GM12878 (cell line): ENCODE measurements around the gene RAB12. TPM values are rescaled to one million over a fixed set of nuclear protein-coding genes. Genes with fewer than 3 reads are reported as not detected.

Source experiments
- EP300 ChIP-seq, 2 experiments: fragments of 150-350 bp in 1 of 2; IDR thresholded peaks; 2 replicates each; pipeline ENCODE4 v1.6.1; 2011 to 2012; ENCODE audit warnings: low read depth in 2 of 2, low read length in 2 of 2, borderline replicate concordance in 1 of 2, improper control_type of control experiment in 1 of 2, inconsistent platforms in 1 of 2; ENCODE audit not compliant: control insufficient read depth in 1 of 2
- PAX5 ChIP-seq: IDR thresholded peaks from 2 replicates; pipeline ENCODE4 v1.6.1; 2011; ENCODE audit warnings: low read depth, low read length, borderline replicate concordance
- SIX5 ChIP-seq: IDR thresholded peaks from 2 replicates; pipeline ENCODE4 v1.6.1; 2011; ENCODE audit warnings: mild to moderate bottlenecking, low read depth, low read length, moderate library complexity; ENCODE audit not compliant: severe bottlenecking
- YBX1 ChIP-seq: fragments of 450-650 bp; IDR thresholded peaks from 2 replicates; pipeline ENCODE4 v1.6.1; 2016; ENCODE audit warnings: antibody characterized with exemption
- polyA plus RNA-seq, 11 experiments: library from polyadenylated mRNA; depleted of rRNA in 4 of 11; unstranded in 6 of 11; stranded (reverse) in 5 of 11; fragments of >200 nt; fragmentation: Nextera tagmentation in 4 of 11; fragmentation: Illumina TruSeq in 1 of 11; extraction: Ambion mirVana in 4 of 11; extraction: Trizol in 1 of 11; gene quantifications; 1 replicate in 1 of 11; 2 replicates in 10 of 11; pipeline versions ENCODE4 v1.2.1 to v1.2.3, GENCODE V29; 2011 to 2016; ENCODE audit warnings: inconsistent platforms in 2 of 11, missing spikeins in 2 of 11, low read depth in 1 of 11
- total RNA-seq, 4 experiments: library from RNA; depleted of rRNA in 3 of 4; stranded (reverse); fragments of >200 nt in 3 of 4; fragmentation: Illumina TruSeq in 1 of 4; extraction: Trizol in 1 of 4; gene quantifications; 2 replicates each; pipeline versions ENCODE4 v1.2.1 to v1.2.3, GENCODE V29; 2013 to 2021
- TF ChIP-seq, protein P1 (sequence below): IDR thresholded peaks from 2 replicates; pipeline ENCODE4 v1.6.1; 2012; ENCODE audit warnings: mild to moderate bottlenecking, low read depth, low read length
- TF ChIP-seq, protein P2 (sequence below): IDR thresholded peaks from 2 replicates; pipeline ENCODE4 v1.6.1; 2012; ENCODE audit warnings: low read depth, low read length, improper control_type of control experiment
- TF ChIP-seq, protein P3 (sequence below): IDR thresholded peaks from 2 replicates; pipeline ENCODE4 v1.6.1; 2011; ENCODE audit warnings: low read depth, low read length, improper control_type of control experiment, borderline replicate concordance

RAB12 gene
- total and polyA plus RNA-seq, 10 of the 15 experiments (the other 5 are each of a cell fraction or from before 2014, with no cell fraction given): 0.71 to 29.8 (median 14.0) TPM

DNA sequence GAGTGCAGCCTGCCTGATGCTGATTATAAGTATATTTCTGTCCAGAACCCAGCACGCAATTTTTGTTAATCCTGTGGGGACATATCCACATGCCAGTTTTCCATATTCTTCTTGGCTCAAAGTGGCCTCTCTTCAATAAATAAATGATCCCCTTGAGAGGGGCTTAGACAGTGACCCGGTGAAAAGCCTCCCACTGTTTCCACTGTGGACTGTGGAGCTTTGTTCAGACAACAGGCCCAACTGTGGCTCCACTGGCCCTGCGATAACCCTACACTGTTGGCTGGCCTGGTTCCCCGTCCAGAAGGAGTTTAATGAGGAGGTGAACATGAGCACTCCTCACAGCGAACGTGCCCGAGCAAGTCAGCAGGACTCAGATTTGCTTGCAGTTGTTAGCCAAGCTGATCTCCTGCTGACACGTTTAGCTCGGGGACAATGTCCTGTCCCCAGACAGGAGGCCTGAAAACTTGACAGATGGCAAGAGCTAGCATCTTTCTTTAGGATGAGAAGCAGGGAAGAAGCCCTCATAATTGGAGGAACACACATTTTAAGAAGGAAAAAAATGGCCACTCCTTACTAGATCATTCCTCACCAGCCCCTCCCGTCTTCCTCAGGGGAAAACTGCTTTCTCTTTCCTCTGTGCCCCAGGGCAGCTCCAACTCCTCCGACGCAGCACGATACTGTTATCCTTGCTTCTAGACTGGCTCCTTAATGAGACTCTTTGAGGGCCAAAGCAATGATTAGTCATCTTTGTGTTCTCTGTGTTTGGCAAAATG, 76.1 kb downstream of the RAB12 start (continued):
- TF ChIP-seq, protein P1, sequence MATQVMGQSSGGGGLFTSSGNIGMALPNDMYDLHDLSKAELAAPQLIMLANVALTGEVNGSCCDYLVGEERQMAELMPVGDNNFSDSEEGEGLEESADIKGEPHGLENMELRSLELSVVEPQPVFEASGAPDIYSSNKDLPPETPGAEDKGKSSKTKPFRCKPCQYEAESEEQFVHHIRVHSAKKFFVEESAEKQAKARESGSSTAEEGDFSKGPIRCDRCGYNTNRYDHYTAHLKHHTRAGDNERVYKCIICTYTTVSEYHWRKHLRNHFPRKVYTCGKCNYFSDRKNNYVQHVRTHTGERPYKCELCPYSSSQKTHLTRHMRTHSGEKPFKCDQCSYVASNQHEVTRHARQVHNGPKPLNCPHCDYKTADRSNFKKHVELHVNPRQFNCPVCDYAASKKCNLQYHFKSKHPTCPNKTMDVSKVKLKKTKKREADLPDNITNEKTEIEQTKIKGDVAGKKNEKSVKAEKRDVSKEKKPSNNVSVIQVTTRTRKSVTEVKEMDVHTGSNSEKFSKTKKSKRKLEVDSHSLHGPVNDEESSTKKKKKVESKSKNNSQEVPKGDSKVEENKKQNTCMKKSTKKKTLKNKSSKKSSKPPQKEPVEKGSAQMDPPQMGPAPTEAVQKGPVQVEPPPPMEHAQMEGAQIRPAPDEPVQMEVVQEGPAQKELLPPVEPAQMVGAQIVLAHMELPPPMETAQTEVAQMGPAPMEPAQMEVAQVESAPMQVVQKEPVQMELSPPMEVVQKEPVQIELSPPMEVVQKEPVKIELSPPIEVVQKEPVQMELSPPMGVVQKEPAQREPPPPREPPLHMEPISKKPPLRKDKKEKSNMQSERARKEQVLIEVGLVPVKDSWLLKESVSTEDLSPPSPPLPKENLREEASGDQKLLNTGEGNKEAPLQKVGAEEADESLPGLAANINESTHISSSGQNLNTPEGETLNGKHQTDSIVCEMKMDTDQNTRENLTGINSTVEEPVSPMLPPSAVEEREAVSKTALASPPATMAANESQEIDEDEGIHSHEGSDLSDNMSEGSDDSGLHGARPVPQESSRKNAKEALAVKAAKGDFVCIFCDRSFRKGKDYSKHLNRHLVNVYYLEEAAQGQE: no peak
- TF ChIP-seq, protein P2, sequence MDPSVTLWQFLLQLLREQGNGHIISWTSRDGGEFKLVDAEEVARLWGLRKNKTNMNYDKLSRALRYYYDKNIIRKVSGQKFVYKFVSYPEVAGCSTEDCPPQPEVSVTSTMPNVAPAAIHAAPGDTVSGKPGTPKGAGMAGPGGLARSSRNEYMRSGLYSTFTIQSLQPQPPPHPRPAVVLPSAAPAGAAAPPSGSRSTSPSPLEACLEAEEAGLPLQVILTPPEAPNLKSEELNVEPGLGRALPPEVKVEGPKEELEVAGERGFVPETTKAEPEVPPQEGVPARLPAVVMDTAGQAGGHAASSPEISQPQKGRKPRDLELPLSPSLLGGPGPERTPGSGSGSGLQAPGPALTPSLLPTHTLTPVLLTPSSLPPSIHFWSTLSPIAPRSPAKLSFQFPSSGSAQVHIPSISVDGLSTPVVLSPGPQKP: no peak
- TF ChIP-seq EP300 (IDR thresholded peaks at IDR 0.05; ENCODE audit: borderline replicate concordance in 1 of 2, control insufficient read depth in 1 of 2, low read depth in 2 of 2, low read length in 2 of 2) (no peak), SIX5 (no peak), YBX1 (no peak), PAX5 (no peak)
- TF ChIP-seq, protein P3, sequence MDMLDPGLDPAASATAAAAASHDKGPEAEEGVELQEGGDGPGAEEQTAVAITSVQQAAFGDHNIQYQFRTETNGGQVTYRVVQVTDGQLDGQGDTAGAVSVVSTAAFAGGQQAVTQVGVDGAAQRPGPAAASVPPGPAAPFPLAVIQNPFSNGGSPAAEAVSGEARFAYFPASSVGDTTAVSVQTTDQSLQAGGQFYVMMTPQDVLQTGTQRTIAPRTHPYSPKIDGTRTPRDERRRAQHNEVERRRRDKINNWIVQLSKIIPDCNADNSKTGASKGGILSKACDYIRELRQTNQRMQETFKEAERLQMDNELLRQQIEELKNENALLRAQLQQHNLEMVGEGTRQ: no peak
- TF ChIP-seq, all 136 proteins: peak for 0
